Osteoblast (primary cell): ENCODE data around the gene FOXO3. TPM values are rescaled to one million over a fixed set of nuclear protein-coding genes. Genes with fewer than 3 reads are reported as not detected.
"Not testable (repeated sequence)": the region's sequence is repeated elsewhere in the genome, so short reads cannot be mapped to it uniquely, and the experiment has no call there.

Experiments
- DNase-seq: peaks from one replicate; pipeline ENCODE4 v3.0.0; 2011; ENCODE audit warnings: low spot score, mixed read lengths; ENCODE audit not compliant: insufficient read length; ENCODE audit errors: missing footprints
- H2AFZ ChIP-seq: 2 replicates; pipeline ENCODE4 v1.6.0; 2011; ENCODE audit warnings: mild to moderate bottlenecking, low read length
- H3K27ac ChIP-seq: 2 replicates; pipeline ENCODE4 v1.5.1; 2011; ENCODE audit warnings: mild to moderate bottlenecking, low read depth, low read length, moderate library complexity
- H3K27me3 ChIP-seq: 2 replicates; pipeline ENCODE4 v1.6.0; 2012; ENCODE audit warnings: mild to moderate bottlenecking, control low read depth, inconsistent platforms, low read length, moderate library complexity; ENCODE audit not compliant: insufficient read depth
- H3K36me3 ChIP-seq: 2 replicates; pipeline ENCODE4 v1.5.1; 2011; ENCODE audit warnings: mild to moderate bottlenecking, low read length, control low read depth, moderate library complexity; ENCODE audit not compliant: insufficient read depth
- H3K4me1 ChIP-seq: 2 replicates; pipeline ENCODE4 v1.5.1; 2011; ENCODE audit warnings: mild to moderate bottlenecking, low read length, control low read depth, moderate library complexity; ENCODE audit not compliant: insufficient read depth
- H3K4me2 ChIP-seq: 2 replicates; pipeline ENCODE4 v1.6.0; 2011; ENCODE audit warnings: mild to moderate bottlenecking, low read length; ENCODE audit not compliant: insufficient read depth
- H3K4me3 ChIP-seq: fragments of 200-600 bp; sonication (generic); 3 replicates; pipeline ENCODE4 v1.5.1; 2012; ENCODE audit warnings: mild to moderate bottlenecking, low read length, inconsistent platforms; ENCODE audit not compliant: insufficient read depth
- H3K79me2 ChIP-seq: 2 replicates; pipeline ENCODE4 v1.6.0; 2012; ENCODE audit warnings: mild to moderate bottlenecking, low read length, control low read depth, inconsistent platforms; ENCODE audit not compliant: insufficient read depth
- H3K9me3 ChIP-seq: 2 replicates; pipeline ENCODE4 v1.5.1; 2011; ENCODE audit warnings: low read depth, low read length, control low read depth
- H4K20me1 ChIP-seq: 2 replicates; pipeline ENCODE4 v1.6.0; 2012; ENCODE audit warnings: mild to moderate bottlenecking, low read length, control low read depth; ENCODE audit not compliant: insufficient read depth
- total RNA-seq: library from RNA; depleted of rRNA; stranded (reverse); fragments of >200 nt; gene quantifications from 2 replicates; pipeline ENCODE4 v1.2.3, GENCODE V29; 2012
- TF ChIP-seq, protein P1 (sequence below): IDR thresholded peaks from 2 replicates; pipeline ENCODE4 v1.5.1; 2011; ENCODE audit warnings: mild to moderate bottlenecking, low read depth, low read length, moderate library complexity; ENCODE audit errors: extremely low read depth

The FOXO3 gene
- total RNA-seq, 1 donor = 53.2 TPM

DNA sequence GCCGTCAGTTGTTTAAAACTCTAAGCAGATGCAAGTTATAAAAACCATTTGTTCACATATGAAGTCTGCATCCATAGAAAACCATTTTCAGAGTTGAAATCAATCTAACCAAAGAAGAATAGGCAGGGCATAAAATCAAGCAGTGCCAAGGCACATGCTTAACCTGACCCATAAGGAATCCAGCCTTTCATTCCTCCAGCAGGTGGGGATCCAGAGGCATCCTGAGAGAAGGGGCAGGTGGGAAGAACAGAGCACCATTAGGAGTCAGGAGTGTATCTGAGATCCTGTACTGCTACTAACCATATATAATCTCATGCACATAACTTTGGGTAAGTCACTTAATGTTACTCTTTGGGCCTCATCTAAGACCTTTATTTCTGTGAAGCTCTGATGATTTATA lies 29.4 kb upstream of the FOXO3 start:
- Histone ChIP-seq H3K27me3 (peaks cover 7% of the 10 kb centered on the region), H3K4me3 (no peak overlapping the region), H3K9me3 (no peaks in the 10 kb centered on the region), H4K20me1 (no peaks in the 10 kb centered on the region), H3K4me2 (no peak overlapping the region), H3K27ac (no peak overlapping the region), H3K36me3 (no peaks in the 10 kb centered on the region), H2AFZ (no peak overlapping the region), H3K79me2 (no peaks in the 10 kb centered on the region), H3K4me1 (no peaks in the 10 kb centered on the region)
- no peak for DNase-seq
- TF ChIP-seq, protein P1, sequence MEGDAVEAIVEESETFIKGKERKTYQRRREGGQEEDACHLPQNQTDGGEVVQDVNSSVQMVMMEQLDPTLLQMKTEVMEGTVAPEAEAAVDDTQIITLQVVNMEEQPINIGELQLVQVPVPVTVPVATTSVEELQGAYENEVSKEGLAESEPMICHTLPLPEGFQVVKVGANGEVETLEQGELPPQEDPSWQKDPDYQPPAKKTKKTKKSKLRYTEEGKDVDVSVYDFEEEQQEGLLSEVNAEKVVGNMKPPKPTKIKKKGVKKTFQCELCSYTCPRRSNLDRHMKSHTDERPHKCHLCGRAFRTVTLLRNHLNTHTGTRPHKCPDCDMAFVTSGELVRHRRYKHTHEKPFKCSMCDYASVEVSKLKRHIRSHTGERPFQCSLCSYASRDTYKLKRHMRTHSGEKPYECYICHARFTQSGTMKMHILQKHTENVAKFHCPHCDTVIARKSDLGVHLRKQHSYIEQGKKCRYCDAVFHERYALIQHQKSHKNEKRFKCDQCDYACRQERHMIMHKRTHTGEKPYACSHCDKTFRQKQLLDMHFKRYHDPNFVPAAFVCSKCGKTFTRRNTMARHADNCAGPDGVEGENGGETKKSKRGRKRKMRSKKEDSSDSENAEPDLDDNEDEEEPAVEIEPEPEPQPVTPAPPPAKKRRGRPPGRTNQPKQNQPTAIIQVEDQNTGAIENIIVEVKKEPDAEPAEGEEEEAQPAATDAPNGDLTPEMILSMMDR = no peak

DNA sequence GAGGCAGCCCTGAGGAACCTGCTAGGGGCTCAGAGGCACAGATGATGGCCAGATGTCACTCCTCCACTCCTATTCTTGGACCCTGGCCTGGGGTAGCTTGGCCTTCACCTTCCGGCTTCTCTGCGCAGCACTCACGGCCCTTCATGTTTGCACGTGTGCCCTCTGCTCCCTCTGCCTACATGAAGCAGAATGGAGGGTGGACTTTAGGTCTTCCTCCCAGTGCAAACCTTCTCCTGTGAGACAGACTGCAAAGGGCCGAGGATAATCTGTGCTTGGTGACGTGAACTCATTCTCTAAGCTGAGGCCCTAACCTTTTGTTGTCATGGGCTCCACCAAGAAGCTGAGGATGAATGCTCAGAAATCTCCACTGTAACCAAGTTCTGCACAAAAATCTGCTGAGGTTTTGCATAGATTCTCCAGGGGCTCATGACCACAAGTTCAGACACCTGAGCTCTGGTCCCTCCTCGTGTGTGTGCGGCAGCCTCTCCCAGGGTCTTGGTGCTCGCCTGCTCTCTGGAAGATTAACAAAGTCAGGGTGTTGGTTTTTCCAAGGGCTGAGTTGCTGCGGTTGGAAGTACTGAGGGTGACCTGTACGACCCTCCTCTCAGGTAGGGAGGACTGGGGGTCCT lies 25.5 kb upstream of the FOXO3 start:
- Histone ChIP-seq H3K9me3 (no peaks in the 10 kb centered on the region), H2AFZ (no peak overlapping the region), H3K27ac (no peak overlapping the region), H3K27me3 (peaks cover 7% of the 10 kb centered on the region), H3K79me2 (no peaks in the 10 kb centered on the region), H3K4me2 (no peak overlapping the region), H3K4me3 (no peak overlapping the region), H4K20me1 (no peaks in the 10 kb centered on the region), H3K4me1 (no peaks in the 10 kb centered on the region), H3K36me3 (no peaks in the 10 kb centered on the region)
- TF ChIP-seq, protein P1 = no peak
- DNase-seq = no peak

DNA sequence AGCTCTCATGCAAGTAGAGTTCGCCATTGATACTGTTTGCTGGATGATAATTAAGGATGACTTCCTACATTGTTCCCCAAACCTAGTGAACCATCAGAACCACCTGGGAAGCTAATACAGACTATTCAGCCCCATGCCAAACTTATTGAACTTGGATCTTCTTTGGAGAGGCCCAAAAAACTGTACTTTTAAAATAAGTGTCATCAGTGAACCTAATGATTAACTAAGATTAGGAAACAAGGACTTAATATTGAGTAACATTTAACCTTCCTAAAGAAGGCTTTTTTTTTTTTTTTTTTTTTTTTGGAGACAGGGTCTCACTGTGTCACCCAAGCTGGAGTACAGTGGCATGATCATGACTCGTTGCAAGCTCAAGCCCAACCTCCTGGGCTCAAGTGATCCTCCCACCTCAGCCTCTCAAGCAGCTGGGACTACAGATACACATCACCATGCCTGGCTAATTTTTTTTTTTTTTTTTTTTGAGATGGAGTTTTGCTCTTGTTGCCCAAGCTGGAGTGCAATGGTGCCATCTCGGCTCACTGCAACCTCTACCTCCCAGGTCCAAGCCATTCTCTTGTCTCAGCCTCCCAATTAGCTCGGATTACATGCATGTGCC lies 24.7 kb upstream of the FOXO3 start:
- not testable (repeated sequence) for H3K27me3 ChIP-seq, DNase-seq, H3K36me3 ChIP-seq, H3K4me2 ChIP-seq, H3K27ac ChIP-seq, H4K20me1 ChIP-seq, H3K4me3 ChIP-seq, H3K79me2 ChIP-seq, H3K9me3 ChIP-seq, H3K4me1 ChIP-seq, H2AFZ ChIP-seq

DNA sequence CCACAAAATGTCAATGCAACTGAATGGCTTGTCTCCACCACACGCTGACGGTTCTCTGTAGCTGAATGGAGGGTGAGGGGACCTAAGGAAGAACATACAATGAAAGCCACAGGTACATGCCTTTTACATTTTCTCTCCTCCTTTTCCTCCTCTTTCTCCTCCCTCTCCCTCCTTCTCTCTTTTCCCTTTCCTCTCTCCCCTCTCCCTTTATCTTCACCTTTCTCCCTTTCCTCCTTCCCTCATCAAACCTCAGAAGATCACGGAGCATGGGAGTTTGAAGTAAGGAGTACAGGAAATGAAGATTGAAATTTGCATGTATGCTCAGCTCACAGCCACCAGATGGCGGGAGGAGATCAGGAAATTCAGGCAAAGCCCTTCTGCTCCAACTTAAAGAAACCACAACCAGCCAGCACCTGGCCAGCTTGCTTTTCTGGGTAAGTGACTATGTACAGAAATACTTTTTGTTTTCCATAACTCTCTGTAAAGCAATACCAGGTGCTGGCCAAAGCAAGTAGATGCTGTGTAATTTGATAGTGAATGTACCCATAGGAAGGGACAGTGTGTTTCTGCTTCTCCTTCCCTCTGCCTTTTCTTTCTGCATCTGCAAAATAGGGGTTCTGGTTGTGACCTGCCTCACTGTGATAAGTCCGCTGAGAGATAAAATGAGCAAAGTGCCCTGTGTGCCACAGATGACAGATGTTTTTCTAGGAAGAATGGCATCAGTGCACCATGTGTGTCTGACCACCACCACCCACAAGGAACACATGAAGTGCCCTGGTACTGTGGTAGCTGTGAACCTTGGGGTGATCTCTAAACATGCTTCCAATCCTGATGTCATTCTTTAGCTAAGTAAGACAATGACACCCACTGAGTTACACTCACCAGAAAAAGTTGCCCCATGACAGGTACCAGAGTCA lies 18.6 kb upstream of the FOXO3 start:
- peak; percentile 71 for DNase-seq
- peak overlapping the region; percentile 41 for H3K4me3 ChIP-seq
- H3K27me3 ChIP-seq = no peaks in the 10 kb centered on the region
- peaks cover 5% of the 10 kb centered on the region for H3K4me1 ChIP-seq
- H2AFZ ChIP-seq = peak overlapping the region; percentile 86
- H3K79me2 ChIP-seq = no peaks in the 10 kb centered on the region
- H3K9me3 ChIP-seq = no peaks in the 10 kb centered on the region
- H3K4me2 ChIP-seq = peak overlapping the region; percentile 70
- H3K27ac ChIP-seq = no peak overlapping the region
- TF ChIP-seq, protein P1 = peak; percentile 93
- H3K36me3 ChIP-seq = no peaks in the 10 kb centered on the region
- no peaks in the 10 kb centered on the region for H4K20me1 ChIP-seq
